Measurements from ENCODE around the gene SVOP.

DNA sequence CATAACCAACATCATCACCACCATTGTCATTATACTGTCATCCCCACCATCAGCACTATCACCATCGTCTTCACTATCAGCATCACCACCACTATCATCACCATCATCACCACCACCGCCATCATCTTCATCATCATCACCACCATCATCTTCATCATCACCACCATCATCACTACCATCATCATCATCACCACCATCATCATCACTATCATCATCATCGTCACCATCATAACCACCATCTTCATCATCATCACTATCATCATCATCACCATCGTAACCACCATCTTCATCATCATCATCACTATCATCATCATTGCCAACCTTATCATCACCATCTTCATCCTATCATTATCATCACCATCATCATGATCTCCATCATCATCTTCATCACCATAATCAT lies 39.0 kb downstream of the SVOP start:
- TF ChIP-seq, protein P1, sequence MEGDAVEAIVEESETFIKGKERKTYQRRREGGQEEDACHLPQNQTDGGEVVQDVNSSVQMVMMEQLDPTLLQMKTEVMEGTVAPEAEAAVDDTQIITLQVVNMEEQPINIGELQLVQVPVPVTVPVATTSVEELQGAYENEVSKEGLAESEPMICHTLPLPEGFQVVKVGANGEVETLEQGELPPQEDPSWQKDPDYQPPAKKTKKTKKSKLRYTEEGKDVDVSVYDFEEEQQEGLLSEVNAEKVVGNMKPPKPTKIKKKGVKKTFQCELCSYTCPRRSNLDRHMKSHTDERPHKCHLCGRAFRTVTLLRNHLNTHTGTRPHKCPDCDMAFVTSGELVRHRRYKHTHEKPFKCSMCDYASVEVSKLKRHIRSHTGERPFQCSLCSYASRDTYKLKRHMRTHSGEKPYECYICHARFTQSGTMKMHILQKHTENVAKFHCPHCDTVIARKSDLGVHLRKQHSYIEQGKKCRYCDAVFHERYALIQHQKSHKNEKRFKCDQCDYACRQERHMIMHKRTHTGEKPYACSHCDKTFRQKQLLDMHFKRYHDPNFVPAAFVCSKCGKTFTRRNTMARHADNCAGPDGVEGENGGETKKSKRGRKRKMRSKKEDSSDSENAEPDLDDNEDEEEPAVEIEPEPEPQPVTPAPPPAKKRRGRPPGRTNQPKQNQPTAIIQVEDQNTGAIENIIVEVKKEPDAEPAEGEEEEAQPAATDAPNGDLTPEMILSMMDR (IDR thresholded peaks at IDR 0.05; ENCODE audit: low read depth, low read length): no peak
- no peak for TF ChIP-seq EZH2phosphoT487 (IDR thresholded peaks at IDR 0.05; ENCODE audit: low read depth)
